Measurements from ENCODE around the gene C1R. TPM values are rescaled to one million over a fixed set of nuclear protein-coding genes. Genes with fewer than 3 reads are reported as not detected.
A peak's percentile ranks its signal among the peaks of the same experiment; 100 is the strongest.

The C1R gene
- polyA plus RNA-seq, 3 donors, result 0.14 to 0.88 TPM; not detected in 1

DNA sequence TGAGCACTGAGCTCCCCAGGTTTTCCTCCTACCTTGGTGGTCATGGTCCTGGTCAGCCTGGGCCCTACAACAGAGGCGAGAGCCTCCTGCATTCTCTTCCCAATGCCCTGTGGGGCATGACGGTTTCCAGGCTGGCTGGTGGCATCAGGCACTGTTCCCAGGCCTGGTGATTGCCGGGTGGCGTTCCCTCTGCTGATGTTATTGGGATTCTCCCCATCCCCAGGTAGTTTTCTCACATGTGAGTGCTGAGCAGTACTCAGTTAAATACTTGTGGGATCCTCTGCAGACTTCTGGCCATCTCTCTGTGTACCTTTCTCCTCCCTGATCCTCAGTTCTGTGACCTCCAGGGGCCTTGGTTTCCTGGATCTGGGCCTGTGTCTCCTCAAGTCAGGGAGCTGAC lies 15.8 kb downstream of the C1R start:
- 100% methylated on average over 2 of the region's 4 CpGs for WGBS (ENCODE audit: insufficient coverage)
- peaks cover 0 to 8% (median 3%) of the 10 kb centered on the region in 3 donors for H3K27me3 Mint-ChIP-seq (ENCODE audit: low read depth in 3 of 3)
- H3K36me3 Mint-ChIP-seq, result no peaks in the 10 kb centered on the region
- Histone ChIP-seq H3K79me2 (ENCODE audit: insufficient read depth, low read length) (no peaks in the 10 kb centered on the region), H4K20me1 (ENCODE audit: insufficient read depth, low read length) (no peaks in the 10 kb centered on the region), H3K27me3 (ENCODE audit: control insufficient read depth in 2 of 2, insufficient read depth in 2 of 2, low read length in 2 of 2) (no peaks in the 10 kb centered on the region), H3K4me1 (ENCODE audit: control insufficient read depth in 1 of 2, insufficient read depth in 2 of 2, low read length in 2 of 2) (no peaks in the 10 kb centered on the region), H3K9me3 (replicated peaks in 1 of 2; ENCODE audit: control insufficient read depth in 1 of 2, insufficient read depth in 1 of 2, low read length in 2 of 2) (no peaks in the 10 kb centered on the region), H3K9ac (ENCODE audit: insufficient read depth, low read length, poor library complexity, severe bottlenecking) (no peak overlapping the region), H2AFZ (ENCODE audit: insufficient read depth, low read depth, low read length, poor library complexity, severe bottlenecking) (no peak overlapping the region), H3K27ac (ENCODE audit: low read depth in 1 of 2, low read length in 2 of 2) (no peak overlapping the region), H3K4me2 (replicated peaks; ENCODE audit: extremely low read depth, low read length, poor library complexity, severe bottlenecking) (no peak overlapping the region), H3K4me3 (replicated peaks in 1 of 3; ENCODE audit: low read depth in 2 of 3, low read length in 3 of 3) (no peak overlapping the region), H3K36me3 (replicated peaks in 1 of 2; ENCODE audit: control insufficient read depth in 1 of 2, insufficient read depth in 2 of 2, low read length in 2 of 2) (no peaks in the 10 kb centered on the region)
- no peaks in the 10 kb centered on the region for H3K9me3 Mint-ChIP-seq
- H3K4me1 Mint-ChIP-seq, result no peaks in the 10 kb centered on the region
- TF ChIP-seq, protein P1, sequence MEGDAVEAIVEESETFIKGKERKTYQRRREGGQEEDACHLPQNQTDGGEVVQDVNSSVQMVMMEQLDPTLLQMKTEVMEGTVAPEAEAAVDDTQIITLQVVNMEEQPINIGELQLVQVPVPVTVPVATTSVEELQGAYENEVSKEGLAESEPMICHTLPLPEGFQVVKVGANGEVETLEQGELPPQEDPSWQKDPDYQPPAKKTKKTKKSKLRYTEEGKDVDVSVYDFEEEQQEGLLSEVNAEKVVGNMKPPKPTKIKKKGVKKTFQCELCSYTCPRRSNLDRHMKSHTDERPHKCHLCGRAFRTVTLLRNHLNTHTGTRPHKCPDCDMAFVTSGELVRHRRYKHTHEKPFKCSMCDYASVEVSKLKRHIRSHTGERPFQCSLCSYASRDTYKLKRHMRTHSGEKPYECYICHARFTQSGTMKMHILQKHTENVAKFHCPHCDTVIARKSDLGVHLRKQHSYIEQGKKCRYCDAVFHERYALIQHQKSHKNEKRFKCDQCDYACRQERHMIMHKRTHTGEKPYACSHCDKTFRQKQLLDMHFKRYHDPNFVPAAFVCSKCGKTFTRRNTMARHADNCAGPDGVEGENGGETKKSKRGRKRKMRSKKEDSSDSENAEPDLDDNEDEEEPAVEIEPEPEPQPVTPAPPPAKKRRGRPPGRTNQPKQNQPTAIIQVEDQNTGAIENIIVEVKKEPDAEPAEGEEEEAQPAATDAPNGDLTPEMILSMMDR (IDR thresholded peaks at IDR 0.05), result no peak
- DNase-seq, result no peak
- H3K4me3 Mint-ChIP-seq, result no peak overlapping the region
- peak overlapping the region in 1 of 7 donors; percentile 41 for H3K27ac Mint-ChIP-seq
- intact Hi-C loops (cut with micrococcal nuclease), result no loop called here

DNA sequence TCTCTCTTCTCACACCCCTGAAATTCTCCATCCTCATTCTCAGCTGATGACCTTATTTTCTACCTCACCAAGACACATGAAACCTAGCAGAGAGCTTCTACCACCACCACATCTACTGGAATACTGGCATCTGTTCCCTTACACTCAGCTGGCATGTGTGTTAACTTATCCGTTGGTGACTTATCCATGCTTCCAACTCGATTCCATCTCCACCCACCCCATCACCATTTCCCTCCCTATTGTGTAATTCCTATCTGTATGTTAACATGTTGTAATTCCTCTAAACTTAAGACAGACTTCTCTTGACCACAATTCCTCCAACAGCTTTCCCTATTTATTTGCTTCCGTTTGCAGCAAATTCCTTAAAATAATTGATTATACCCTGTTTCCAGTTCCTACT lies 16.3 kb downstream of the C1R start:
- Mint-ChIP-seq H3K27me3 (ENCODE audit: low read depth in 3 of 3) (peaks cover 0 to 8% (median 3%) of the 10 kb centered on the region in 3 donors), H3K4me3 (no peak overlapping the region), H3K27ac (no peak overlapping the region), H3K9me3 (no peaks in the 10 kb centered on the region), H3K4me1 (no peaks in the 10 kb centered on the region), H3K36me3 (no peaks in the 10 kb centered on the region)
- Histone ChIP-seq H3K27me3 (ENCODE audit: control insufficient read depth in 2 of 2, insufficient read depth in 2 of 2, low read length in 2 of 2) (no peaks in the 10 kb centered on the region), H3K9me3 (replicated peaks in 1 of 2; ENCODE audit: control insufficient read depth in 1 of 2, insufficient read depth in 1 of 2, low read length in 2 of 2) (no peaks in the 10 kb centered on the region), H3K36me3 (replicated peaks in 1 of 2; ENCODE audit: control insufficient read depth in 1 of 2, insufficient read depth in 2 of 2, low read length in 2 of 2) (no peaks in the 10 kb centered on the region), H2AFZ (ENCODE audit: insufficient read depth, low read depth, low read length, poor library complexity, severe bottlenecking) (no peak overlapping the region), H3K79me2 (ENCODE audit: insufficient read depth, low read length) (no peaks in the 10 kb centered on the region), H3K4me3 (replicated peaks in 1 of 3; ENCODE audit: low read depth in 2 of 3, low read length in 3 of 3) (no peak overlapping the region), H3K4me1 (ENCODE audit: control insufficient read depth in 1 of 2, insufficient read depth in 2 of 2, low read length in 2 of 2) (no peaks in the 10 kb centered on the region), H3K9ac (ENCODE audit: insufficient read depth, low read length, poor library complexity, severe bottlenecking) (no peak overlapping the region), H3K4me2 (replicated peaks; ENCODE audit: extremely low read depth, low read length, poor library complexity, severe bottlenecking) (no peak overlapping the region), H3K27ac (ENCODE audit: low read depth in 1 of 2, low read length in 2 of 2) (no peak overlapping the region), H4K20me1 (ENCODE audit: insufficient read depth, low read length) (no peaks in the 10 kb centered on the region)
- WGBS (ENCODE audit: insufficient coverage), result 79% methylated on average over 1 of the region's 3 CpGs
- no peak for DNase-seq
- TF ChIP-seq, protein P1 (IDR thresholded peaks at IDR 0.05), result no peak
- intact Hi-C loops (cut with micrococcal nuclease), result no loop called here
